Measurements from ENCODE around the gene INHA.

- TF ChIP-seq CTCF (IDR thresholded peaks at IDR 0.05; ENCODE audit: borderline replicate concordance, extremely low read depth, low read length, poor library complexity, severe bottlenecking) (no peak), EZH2 (IDR thresholded peaks at IDR 0.05; ENCODE audit: borderline replicate concordance, low read depth, low read length, severe bottlenecking) (no peak)
Observed at GRCh38 chr2:219538504-219538951, 33.6 kb upstream of the INHA start.

Measured in DND-41 (cell line).